ENCODE data around the gene ABHD18. TPM values are rescaled to one million over a fixed set of nuclear protein-coding genes. Genes with fewer than 3 reads are reported as not detected.

The ABHD18 gene
- total RNA-seq, 1 donor from 2014 or later: 14.9 TPM

- peaks cover 4% of the 10 kb centered on the region for H3K9me3 Mint-ChIP-seq (ENCODE audit: unreplicated experiment)
These were observed 13.7 kb downstream of the ABHD18 start for GRCh38 chr4:127978930-127979329.

GRCh38 chr4:127982445-127982844 is 17.2 kb downstream of the ABHD18 start:
- no peak overlapping the region for H3K27ac Mint-ChIP-seq (ENCODE audit: unreplicated experiment)
- no peak overlapping the region for H3K4me3 Mint-ChIP-seq (ENCODE audit: unreplicated experiment)
- peaks cover 18% of the 10 kb centered on the region for H3K36me3 Mint-ChIP-seq (ENCODE audit: unreplicated experiment)
- no peaks in the 10 kb centered on the region for H3K4me1 Mint-ChIP-seq (ENCODE audit: unreplicated experiment)
- DNase-seq (ENCODE audit: extremely low spot score, unreplicated experiment): no peak
- H3K27me3 Mint-ChIP-seq (ENCODE audit: unreplicated experiment): no peaks in the 10 kb centered on the region
- no peak for TF ChIP-seq CTCF (IDR thresholded peaks at IDR 0.05)
- peaks cover 4% of the 10 kb centered on the region for H3K9me3 Mint-ChIP-seq (ENCODE audit: unreplicated experiment)

More at GRCh38 chr4:127978930-127979329, 13.7 kb downstream of the ABHD18 start:
- Mint-ChIP-seq H3K4me3 (ENCODE audit: unreplicated experiment) (no peak overlapping the region), H3K27ac (ENCODE audit: unreplicated experiment) (no peak overlapping the region), H3K27me3 (ENCODE audit: unreplicated experiment) (no peaks in the 10 kb centered on the region), H3K4me1 (ENCODE audit: unreplicated experiment) (no peaks in the 10 kb centered on the region), H3K36me3 (ENCODE audit: unreplicated experiment) (peaks cover 16% of the 10 kb centered on the region)
- no peak for DNase-seq (ENCODE audit: extremely low spot score, unreplicated experiment)
- no peak for TF ChIP-seq CTCF (IDR thresholded peaks at IDR 0.05)

- TF ChIP-seq CTCF (IDR thresholded peaks at IDR 0.05): no peak
- Mint-ChIP-seq H3K9me3 (ENCODE audit: unreplicated experiment) (no peaks in the 10 kb centered on the region), H3K36me3 (ENCODE audit: unreplicated experiment) (peaks cover 15% of the 10 kb centered on the region), H3K27ac (ENCODE audit: unreplicated experiment) (no peak overlapping the region), H3K4me1 (ENCODE audit: unreplicated experiment) (no peaks in the 10 kb centered on the region), H3K27me3 (ENCODE audit: unreplicated experiment) (no peaks in the 10 kb centered on the region), H3K4me3 (ENCODE audit: unreplicated experiment) (no peak overlapping the region)
- DNase-seq (ENCODE audit: extremely low spot score, unreplicated experiment): no peak
These were observed 20.8 kb downstream of the ABHD18 start for GRCh38 chr4:127985989-127986388.

- Mint-ChIP-seq H3K36me3 (ENCODE audit: unreplicated experiment) (peaks cover 18% of the 10 kb centered on the region), H3K4me1 (ENCODE audit: unreplicated experiment) (peaks cover 7% of the 10 kb centered on the region), H3K27ac (ENCODE audit: unreplicated experiment) (no peak overlapping the region)
These were observed 23.4 kb downstream of the ABHD18 start for GRCh38 chr4:127988638-127989037.

GRCh38 chr4:127993151-127993550 is 27.9 kb downstream of the ABHD18 start:
- Mint-ChIP-seq H3K36me3 (ENCODE audit: unreplicated experiment) (peaks cover 35% of the 10 kb centered on the region), H3K9me3 (ENCODE audit: unreplicated experiment) (peaks cover 8% of the 10 kb centered on the region), H3K4me3 (ENCODE audit: unreplicated experiment) (no peak overlapping the region), H3K27me3 (ENCODE audit: unreplicated experiment) (no peaks in the 10 kb centered on the region), H3K27ac (ENCODE audit: unreplicated experiment) (peak overlapping the region; percentile 47), H3K4me1 (ENCODE audit: unreplicated experiment) (peaks cover 14% of the 10 kb centered on the region)
- no peak for DNase-seq (ENCODE audit: extremely low spot score, unreplicated experiment)
- no peak for TF ChIP-seq CTCF (IDR thresholded peaks at IDR 0.05)

More at GRCh38 chr4:127988638-127989037, 23.4 kb downstream of the ABHD18 start:
- Mint-ChIP-seq H3K9me3 (ENCODE audit: unreplicated experiment) (no peaks in the 10 kb centered on the region), H3K4me3 (ENCODE audit: unreplicated experiment) (no peak overlapping the region), H3K27me3 (ENCODE audit: unreplicated experiment) (no peaks in the 10 kb centered on the region)
- DNase-seq (ENCODE audit: extremely low spot score, unreplicated experiment): no peak
- no peak for TF ChIP-seq CTCF (IDR thresholded peaks at IDR 0.05)

Data from osteocyte (in vitro differentiated cells).